Lower lobe of right lung (tissue), 2 donors: ENCODE measurements around the gene ENOSF1. TPM values are rescaled to one million over a fixed set of nuclear protein-coding genes. Genes with fewer than 3 reads are reported as not detected.

ENCODE experiments used
- ATAC-seq, 2 donors: fragments of 200-7000 bp; cut with Tn5 transposase; one replicate each; pipeline ENCODE4 v1.9.1; 2020 to 2022; ENCODE audit warnings: mild to moderate bottlenecking in 2 of 2, moderate library complexity in 2 of 2
- DNase-seq: peaks from one replicate; pipeline ENCODE4 v3.0.0-alpha.2; 2020
- H3K27ac ChIP-seq: fragments of 200-600 bp; one replicate; pipeline ENCODE4 v1.8.0; 2022
- H3K27me3 ChIP-seq: fragments of 200-600 bp; one replicate; pipeline ENCODE4 v1.8.0; 2022; ENCODE audit warnings: low read depth
- H3K36me3 ChIP-seq: fragments of 200-600 bp; one replicate; pipeline ENCODE4 v1.8.0; 2022; ENCODE audit warnings: mild to moderate bottlenecking
- H3K4me1 ChIP-seq: fragments of 200-600 bp; one replicate; pipeline ENCODE4 v1.8.0; 2022
- H3K4me3 ChIP-seq: fragments of 200-600 bp; one replicate; pipeline ENCODE4 v1.8.0; 2022; ENCODE audit warnings: mild to moderate bottlenecking
- H3K9me3 ChIP-seq: fragments of 200-600 bp; one replicate; pipeline ENCODE4 v1.8.0; 2022
- intact Hi-C: fragments of 100-400 bp; cut with DNase I; formaldehyde crosslinking; loops from one replicate; pipeline ENCODE4 v1.11.0; 2022
- total RNA-seq: library from RNA; stranded (reverse); fragmentation: NEBNext Ultra II Directional; extraction: Animal tissue kit (Norgen Biotek cat#: 25700); gene quantifications from one replicate; pipeline ENCODE4 v1.2.1, GENCODE V29; 2021
- TF ChIP-seq, protein P1 (sequence below): fragments of 200-600 bp; IDR thresholded peaks from one replicate; pipeline ENCODE4 v1.8.0; 2022; ENCODE audit warnings: antibody characterized with exemption, mild to moderate bottlenecking
- donor health status: DM: no; HTN: yes; CAD: no; lungs with severe emphysema.

The ENOSF1 gene
- total RNA-seq, 1 donor from 2014 or later, result 82.2 TPM

DNA sequence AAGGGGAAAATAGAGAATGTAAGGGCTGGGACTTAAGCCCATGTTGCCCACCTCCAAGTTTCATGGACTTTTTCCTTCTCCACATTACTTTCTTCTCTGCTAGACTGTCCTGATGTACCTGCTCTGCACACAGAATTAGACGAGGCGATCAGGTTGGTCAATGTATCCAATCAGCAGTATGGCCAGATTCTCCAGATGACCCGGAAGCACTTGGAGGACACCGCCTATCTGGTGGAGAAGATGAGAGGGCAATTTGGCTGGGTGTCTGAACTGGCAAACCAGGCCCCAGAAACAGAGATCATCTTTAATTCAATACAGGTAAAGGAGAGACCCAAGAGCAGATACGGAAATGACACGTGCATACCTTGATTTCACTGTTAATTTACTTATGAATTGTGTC lies 71.2 kb downstream of the ENOSF1 start:
- DNase-seq (no peak), ATAC-seq (no peak)
- intact Hi-C loops, result no loop called here
- Histone ChIP-seq H3K36me3 (no peaks in the 10 kb centered on the region), H3K27ac (no peak overlapping the region), H3K4me1 (no peaks in the 10 kb centered on the region), H3K4me3 (no peak overlapping the region), H3K9me3 (no peaks in the 10 kb centered on the region), H3K27me3 (no peaks in the 10 kb centered on the region)
- TF ChIP-seq, protein P1, sequence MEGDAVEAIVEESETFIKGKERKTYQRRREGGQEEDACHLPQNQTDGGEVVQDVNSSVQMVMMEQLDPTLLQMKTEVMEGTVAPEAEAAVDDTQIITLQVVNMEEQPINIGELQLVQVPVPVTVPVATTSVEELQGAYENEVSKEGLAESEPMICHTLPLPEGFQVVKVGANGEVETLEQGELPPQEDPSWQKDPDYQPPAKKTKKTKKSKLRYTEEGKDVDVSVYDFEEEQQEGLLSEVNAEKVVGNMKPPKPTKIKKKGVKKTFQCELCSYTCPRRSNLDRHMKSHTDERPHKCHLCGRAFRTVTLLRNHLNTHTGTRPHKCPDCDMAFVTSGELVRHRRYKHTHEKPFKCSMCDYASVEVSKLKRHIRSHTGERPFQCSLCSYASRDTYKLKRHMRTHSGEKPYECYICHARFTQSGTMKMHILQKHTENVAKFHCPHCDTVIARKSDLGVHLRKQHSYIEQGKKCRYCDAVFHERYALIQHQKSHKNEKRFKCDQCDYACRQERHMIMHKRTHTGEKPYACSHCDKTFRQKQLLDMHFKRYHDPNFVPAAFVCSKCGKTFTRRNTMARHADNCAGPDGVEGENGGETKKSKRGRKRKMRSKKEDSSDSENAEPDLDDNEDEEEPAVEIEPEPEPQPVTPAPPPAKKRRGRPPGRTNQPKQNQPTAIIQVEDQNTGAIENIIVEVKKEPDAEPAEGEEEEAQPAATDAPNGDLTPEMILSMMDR, result no peak

DNA sequence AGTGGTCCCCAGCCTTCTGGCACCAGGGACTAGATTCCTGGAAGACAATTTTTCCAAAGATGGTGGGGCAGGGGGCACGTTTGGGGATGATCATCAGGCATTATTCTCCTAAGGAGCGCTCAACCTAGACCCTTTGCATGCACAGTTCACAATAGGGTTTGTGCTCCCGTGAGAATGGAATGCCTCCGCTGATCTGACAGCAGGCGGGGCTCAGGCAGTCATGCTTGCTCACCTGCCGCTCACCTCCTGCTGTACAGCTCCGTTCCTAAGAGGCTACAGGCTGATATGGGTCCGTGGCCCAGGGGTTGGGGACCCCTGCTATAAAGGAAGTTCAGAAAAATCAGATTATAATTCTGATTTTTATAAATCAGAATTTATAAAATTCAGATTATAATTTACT lies 77.3 kb downstream of the ENOSF1 start:
- no peak for ATAC-seq
- TF ChIP-seq, protein P1, result no peak
- H3K27me3 ChIP-seq, result no peaks in the 10 kb centered on the region
- no peak overlapping the region for H3K27ac ChIP-seq
- no peaks in the 10 kb centered on the region for H3K4me1 ChIP-seq
- no peaks in the 10 kb centered on the region for H3K36me3 ChIP-seq
- H3K9me3 ChIP-seq, result no peaks in the 10 kb centered on the region
- H3K4me3 ChIP-seq, result no peak overlapping the region
- intact Hi-C loops, result no loop called here
- DNase-seq, result no peak

DNA sequence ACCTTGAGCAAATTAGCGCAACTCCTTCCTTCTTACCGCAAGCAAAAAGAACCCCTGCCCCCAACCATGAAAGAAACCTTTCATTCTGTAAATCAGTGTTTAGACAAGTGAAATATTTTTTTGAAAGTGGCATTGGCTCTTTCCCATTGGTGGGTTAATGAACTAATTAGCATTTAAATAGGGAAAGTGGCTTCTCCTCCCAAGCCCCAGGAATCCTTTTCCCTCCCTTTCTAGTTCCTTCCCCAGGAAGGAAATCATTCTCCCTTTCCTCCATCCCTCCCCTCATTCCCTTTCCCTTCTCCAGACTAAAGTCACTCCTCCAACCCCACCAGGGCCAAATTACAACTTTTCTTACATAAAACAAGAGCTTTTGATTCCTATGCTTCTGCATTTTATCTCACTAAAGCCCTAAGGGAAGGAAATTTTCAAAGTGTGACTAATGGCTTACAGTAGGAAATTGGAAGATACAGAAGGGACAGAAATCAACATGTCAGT lies 77.8 kb downstream of the ENOSF1 start:
- H3K4me1 ChIP-seq, result no peaks in the 10 kb centered on the region
- intact Hi-C loops, result no loop called here
- TF ChIP-seq, protein P1, result no peak

DNA sequence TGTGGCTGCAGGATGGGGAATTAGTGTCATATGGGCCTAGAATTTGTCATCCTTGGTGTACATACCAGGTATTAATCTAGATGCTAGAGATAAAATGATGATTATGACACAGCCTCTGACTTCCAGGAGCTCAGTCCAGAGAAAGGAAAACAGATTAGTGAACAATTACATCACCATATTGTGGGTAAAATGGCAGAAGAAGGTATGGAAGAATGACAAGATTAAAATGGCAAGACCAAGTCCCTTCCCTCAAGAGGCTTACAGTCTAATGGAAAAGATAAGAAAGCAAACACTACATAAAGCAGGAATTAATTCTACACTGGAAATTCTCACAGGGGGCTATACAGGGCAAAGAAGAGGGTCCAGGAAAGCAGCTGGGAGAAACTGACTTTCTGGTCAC lies 80.9 kb downstream of the ENOSF1 start:
- no peak for ATAC-seq
- H3K4me1 ChIP-seq, result no peaks in the 10 kb centered on the region
- intact Hi-C loops, result no loop called here

More for the DNA sequence above, 77.8 kb downstream of the ENOSF1 start:
- no peaks in the 10 kb centered on the region for H3K9me3 ChIP-seq
- H3K27me3 ChIP-seq, result no peaks in the 10 kb centered on the region
- DNase-seq (no peak), ATAC-seq (no peak)
- no peak overlapping the region for H3K4me3 ChIP-seq
- H3K27ac ChIP-seq, result no peak overlapping the region
- no peaks in the 10 kb centered on the region for H3K36me3 ChIP-seq

DNA sequence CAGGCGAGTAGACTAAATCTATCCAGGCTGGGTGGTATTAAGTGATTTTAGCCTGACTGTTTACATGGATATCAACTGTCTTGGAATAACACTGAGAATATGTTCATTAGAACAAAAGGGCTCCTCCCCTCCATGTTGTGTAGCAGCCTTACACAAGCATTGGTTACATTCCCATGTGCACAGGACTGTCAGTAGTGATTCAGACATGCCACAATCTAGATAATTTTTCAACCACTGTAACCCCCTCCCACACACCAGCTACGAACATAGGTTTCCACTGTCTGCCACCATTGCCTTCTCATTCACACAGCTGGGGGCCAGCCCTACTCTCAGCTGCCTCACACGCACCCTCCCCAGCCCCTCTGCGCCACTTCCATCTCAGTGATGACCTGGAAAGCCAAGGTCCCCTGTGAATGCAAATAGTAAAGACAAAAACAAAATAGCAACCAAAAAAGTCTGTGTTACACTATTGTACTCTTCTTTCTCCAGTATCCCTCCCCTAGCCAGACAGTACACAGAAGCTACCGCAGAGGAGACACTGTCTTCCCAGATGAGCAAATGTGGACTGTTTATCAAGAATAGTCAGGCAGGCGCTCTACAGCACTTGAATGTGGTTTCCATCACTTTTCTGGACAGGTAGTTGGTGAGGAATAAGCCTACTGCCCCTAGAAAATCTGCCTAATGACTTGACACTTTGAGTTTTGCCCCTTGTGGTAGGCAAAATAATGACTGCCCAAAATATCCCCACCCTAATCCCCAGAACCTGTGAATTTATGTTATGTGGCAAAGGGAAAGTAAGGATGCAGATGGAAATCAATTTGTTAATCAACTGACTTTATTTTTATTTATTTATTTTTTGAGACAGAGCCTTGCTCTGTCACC lies 82.9 kb downstream of the ENOSF1 start:
- no peak overlapping the region for H3K27ac ChIP-seq
- H3K4me1 ChIP-seq, result no peaks in the 10 kb centered on the region
- ATAC-seq (no peak), DNase-seq (no peak)
- H3K36me3 ChIP-seq, result no peaks in the 10 kb centered on the region
- no peaks in the 10 kb centered on the region for H3K27me3 ChIP-seq
- no peak overlapping the region for H3K4me3 ChIP-seq
- H3K9me3 ChIP-seq, result no peaks in the 10 kb centered on the region
- TF ChIP-seq, protein P1, result no peak
- intact Hi-C loops, result loop anchor here (10.0 kb wide), 1 partner anchor 205 kb away; no protein-coding TSS in a partner anchor

More for the DNA sequence above, 80.9 kb downstream of the ENOSF1 start:
- Histone ChIP-seq H3K36me3 (no peaks in the 10 kb centered on the region), H3K9me3 (no peaks in the 10 kb centered on the region), H3K27ac (no peak overlapping the region), H3K27me3 (no peaks in the 10 kb centered on the region), H3K4me3 (no peak overlapping the region)
- DNase-seq, result no peak
- TF ChIP-seq, protein P1, result no peak
